Measurements from ENCODE around the gene CHST15.

Gene CHST15

DNA sequence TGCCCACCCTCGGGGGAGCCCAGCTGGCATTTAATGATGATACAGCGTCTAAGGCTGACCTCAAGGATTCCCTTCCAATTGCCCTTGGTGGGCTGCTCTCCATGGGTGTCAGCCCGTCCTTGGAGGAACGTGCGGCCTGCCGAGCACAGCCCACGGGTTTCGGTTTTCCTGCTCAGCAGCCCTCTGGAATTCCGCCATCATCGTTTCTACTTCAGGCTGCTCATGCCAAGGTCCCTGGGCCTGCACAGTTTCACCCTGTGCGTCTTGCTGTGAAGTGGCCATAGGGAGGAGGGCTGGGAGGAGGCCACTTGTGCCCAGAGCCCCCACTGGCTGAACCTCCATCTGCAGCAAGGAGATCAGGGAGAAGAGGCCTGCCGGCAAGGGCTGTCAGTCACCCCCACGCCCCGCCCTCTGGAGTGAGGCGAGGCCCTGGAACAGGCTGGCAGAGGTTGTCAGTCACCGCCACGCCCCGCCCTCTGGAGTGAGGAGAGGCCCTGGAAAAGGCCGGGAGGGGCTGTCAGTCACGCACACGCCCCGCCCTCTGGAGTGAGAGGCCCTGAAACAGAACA lies 82.8 kb downstream of the CHST15 start:
- no peak for DNase-seq (ENCODE audit: low read depth)

GRCh38 chr10:124010024-124010423 lies 83.4 kb downstream of the CHST15 start:
- no peak for DNase-seq (ENCODE audit: low read depth)

DNA sequence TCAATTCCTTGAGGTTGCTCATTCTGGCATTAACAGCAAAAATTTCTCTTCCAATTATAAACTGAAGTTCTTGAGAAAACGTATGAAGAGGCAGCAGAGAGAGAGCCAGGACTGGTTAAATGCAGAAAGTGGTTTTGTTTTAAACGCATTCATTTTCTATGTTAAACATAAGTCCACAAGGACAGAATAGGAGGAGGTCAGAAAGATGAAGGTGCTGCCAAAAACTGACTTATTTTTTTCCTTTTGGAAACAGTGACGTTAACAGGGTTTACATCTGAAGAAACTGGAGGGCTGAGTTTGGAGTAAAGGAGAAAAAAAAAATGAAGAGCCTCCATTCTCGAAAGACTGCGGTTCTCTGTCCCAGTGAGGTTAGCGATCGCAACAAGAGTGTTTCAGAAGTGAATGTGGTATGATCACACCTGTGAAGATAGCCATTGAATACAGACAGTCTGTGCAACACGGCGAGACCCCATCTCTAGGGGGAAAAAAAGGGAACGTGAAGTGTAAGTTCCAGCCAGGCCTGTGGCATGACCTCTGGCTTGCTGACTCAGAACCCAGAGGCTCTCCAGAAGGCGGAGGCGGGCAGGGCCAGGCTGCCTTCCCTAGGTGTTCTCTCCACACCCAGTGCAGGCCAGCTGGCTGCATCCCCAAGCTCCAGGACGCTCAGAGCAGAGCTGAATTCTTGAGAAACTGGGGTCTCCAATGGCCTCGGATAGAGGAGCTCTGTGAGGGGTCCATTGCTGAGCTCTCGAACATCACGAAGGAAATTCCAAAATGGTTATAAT lies 84.0 kb downstream of the CHST15 start:
- DNase-seq (ENCODE audit: low read depth): no peak

DNA sequence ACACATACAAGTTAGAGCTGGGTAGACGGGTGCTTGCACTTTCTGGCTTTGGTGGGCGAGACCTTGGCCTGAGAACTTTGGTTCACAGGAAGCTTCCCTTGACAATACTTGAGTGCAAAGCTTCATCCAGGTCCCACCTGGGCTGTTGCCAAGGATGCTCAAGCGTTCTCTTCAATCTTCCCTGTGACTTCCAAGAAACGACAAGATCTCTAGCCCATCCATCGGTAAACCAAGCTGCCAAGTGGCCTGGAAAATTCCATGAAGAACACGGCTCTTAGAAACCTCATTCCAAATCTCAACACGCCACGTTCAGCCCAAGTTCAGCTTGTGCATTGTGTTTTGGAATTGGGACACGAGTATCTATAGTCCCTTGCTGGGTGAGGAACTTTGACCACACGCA lies 84.7 kb downstream of the CHST15 start:
- DNase-seq (ENCODE audit: low read depth): no peak

GRCh38 chr10:124008187-124008586 lies 85.2 kb downstream of the CHST15 start:
- DNase-seq (ENCODE audit: low read depth): no peak

- no peak for DNase-seq (ENCODE audit: low read depth)
Observed at GRCh38 chr10:124007773-124008145, 85.6 kb downstream of the CHST15 start.

DNA sequence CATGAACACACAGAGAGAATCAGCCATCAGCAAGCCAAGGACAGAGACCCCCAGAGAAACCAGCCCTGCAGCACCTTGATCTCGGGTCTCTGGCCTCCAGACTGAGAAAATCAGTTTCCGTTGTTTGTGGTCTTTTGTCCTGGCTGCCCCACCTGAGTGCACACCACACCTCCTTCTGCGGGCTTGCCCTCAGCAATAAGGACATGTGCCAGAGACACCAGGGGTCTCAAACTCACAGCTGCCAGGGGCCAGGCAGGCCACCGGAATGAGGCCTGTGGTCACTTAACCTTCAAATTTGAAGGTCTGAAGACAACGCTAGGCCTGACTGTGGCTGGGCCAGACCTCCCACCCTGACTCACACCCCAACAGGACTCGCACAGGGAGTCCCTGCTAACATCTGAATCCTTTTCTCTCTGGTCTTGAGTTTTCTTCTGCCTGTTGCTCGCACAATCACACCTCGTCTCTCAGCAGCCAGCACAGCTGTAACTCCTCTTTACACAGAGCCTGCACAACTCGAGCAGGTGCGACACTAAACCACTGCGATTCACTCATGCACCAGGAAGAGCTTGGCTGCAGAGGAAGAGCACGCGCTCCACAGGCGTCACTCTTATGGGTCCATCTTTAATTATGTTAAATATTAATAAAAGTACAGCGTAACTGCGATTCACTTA lies 86.2 kb downstream of the CHST15 start:
- no peak for DNase-seq (ENCODE audit: low read depth)

- DNase-seq (ENCODE audit: low read depth): no peak
Observed at GRCh38 chr10:124006526-124006925, 86.9 kb downstream of the CHST15 start.

DNA sequence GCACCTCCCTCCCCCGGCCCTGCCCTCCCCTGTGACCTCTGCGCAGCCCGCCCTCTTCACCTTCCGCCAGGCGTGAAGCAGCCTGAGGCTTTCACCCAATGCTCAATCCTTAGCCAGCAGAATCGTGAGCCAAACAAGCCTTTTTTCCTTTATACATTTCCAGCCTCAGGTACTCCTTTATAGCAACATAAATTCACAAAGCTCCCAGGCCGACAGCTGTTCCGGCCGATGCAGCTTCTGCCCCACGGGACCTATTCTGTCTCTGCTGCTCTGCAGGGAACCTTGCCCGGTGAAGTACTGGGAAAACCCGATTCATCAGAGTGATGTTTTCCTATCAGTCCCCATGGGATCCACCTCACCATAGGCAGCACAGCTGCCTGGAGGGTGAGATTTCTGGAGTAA lies 87.4 kb downstream of the CHST15 start:
- no peak for DNase-seq (ENCODE audit: low read depth)

DNA sequence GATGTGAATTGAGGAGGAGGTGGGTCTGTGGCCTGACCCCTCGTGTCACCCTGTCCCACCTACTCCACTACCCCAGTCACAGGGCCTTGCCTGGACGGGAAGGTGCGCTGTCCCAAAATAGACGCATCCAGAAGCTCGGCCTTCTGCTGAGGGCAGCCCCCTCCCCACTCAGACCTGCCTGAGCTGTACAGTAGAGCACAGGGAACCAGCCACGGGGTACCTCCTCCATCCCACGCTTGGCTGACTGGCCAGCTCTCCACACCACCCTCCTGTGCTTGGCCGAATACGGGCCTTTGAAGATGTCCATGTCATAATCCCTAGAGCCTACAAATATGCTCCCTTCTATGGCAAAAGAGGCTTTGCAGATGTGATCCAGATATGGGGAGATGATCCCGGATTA lies 88.3 kb downstream of the CHST15 start:
- DNase-seq (ENCODE audit: low read depth): no peak

- DNase-seq (ENCODE audit: low read depth): no peak
Observed at GRCh38 chr10:124004663-124005004, 88.8 kb downstream of the CHST15 start.

DNA sequence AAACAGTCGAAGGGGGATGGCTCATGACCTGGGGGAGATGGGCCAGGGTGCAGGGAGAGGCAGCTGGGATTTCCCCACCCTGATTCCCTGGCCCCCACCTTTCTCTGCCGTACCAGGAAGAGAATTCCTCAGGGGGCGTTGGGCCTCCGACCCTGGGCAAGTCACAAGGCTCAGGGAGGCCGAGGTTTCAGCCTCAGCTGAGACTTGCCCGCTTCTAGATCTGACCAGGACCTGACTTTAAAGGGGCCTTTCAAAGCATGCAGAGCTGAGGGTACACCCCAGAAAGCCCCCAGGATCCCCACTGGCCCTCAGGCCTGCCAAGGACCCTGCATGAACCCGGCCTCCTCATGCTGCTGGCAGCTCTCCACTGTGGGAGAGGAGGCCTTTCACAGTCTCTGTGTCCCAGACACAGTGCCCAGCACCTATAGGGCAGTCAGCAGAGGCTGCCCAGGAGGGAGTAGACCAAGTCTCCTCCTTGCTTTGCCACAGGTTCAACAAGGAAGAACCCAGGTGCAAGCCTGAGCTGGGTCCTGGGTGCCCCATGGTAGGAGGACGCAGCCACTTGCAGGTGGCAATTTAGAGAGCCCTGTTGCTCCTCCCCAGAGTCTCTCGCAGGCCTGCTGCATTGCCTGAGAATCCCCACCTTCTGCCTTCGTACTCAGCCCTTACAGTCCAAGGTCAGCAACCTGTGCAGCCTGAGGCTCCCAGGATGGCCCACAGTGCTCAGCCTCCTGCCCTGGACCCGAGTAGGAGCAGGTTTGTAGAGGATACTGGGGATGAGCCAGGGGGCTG lies 89.3 kb downstream of the CHST15 start:
- no peak for DNase-seq (ENCODE audit: low read depth)

GRCh38 chr10:124003481-124003870 lies 89.9 kb downstream of the CHST15 start:
- DNase-seq (ENCODE audit: low read depth): no peak

GRCh38 chr10:124003070-124003419 lies 90.4 kb downstream of the CHST15 start:
- no peak for DNase-seq (ENCODE audit: low read depth)

DNA sequence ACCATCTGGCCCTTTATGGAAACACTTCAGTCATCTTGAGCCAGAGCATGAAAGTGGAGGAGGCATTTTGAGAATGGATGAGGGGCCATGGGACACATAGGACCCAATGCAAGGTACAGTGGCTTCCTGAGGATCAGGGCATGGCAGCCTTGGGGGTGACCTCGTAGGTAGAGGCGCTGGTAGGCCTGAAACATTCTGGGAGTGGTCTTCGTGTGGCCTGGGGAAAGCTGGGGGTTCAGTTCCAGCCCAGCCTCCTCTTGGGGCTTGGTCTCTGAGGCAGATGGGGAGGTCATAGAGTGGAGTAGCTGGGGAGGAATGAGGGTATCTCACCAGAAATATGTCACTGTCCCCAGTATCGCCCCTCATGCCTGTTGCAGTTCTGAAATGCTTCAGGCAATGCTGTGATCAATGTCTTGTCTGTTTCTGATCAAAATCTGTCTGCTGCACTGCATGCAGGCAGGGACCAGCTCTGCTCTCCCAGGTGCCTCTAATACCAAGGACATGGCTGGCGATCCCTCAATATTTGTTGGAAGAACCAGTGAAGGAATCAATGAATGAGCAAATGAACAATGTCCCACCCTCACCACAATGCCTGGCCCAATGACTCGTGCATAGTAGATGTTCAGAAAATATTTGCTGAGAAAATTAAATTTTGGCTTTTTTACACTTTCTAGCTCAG lies 90.9 kb downstream of the CHST15 start:
- DNase-seq (ENCODE audit: low read depth): no peak

DNA sequence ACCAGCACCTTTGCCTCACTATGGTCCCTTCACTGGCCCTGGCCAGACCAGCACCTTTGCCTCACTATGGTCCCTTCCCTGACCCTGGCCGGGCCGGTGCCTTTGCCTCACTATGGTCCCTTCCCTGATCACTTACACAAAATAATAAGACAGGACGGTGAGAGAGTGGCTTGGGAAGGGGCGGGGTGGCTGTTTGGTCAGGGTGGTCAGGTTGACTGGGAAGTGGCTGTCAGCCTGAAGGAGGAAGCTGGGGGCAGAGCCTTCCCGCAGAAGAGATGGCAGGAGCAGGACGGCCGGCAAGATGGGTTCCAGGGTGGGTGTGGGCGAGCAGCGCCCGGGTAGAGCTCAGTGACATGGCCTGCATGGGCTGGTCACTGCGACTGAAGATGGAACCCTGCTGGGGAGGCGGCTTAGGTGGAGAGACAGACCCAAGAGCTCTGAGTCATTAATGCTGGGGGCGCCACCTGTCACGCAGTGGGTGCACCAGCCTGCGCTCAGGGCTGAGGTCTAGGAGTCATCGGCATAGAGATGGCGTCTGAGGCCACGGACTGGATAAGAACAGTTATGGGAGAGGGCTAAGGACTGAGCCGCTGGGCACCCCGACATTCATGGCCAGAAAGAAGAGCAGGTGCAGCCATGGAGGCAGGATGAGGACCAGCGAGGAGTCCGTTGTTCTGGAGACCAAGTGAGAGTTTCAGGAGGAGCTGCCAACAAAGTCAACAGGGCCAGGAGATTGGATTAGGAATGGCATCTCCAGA lies 91.8 kb downstream of the CHST15 start:
- DNase-seq (ENCODE audit: low read depth): no peak

DNA sequence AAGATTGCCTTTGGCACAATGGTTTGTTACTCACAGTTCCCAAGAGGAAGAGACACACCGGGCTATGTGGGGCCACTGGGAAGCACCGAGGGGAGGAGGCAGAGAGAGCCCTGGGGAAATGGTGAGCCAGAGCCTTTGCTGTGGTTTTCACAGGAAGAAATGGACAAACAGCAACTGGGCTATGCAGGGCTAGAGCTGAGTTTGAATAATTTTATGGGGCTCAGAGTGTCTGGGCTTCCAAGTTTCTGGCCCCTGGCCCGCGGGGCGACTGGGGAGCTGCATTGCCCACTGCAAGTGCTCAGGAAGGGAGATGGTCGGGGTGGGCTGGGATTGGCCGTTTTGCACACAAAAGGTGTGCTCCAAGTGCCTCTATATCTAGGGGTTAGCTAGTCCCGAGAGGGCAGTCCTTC lies 92.6 kb downstream of the CHST15 start:
- no peak for DNase-seq (ENCODE audit: low read depth)

GRCh38 chr10:123999956-124000615 lies 93.3 kb downstream of the CHST15 start:
- DNase-seq (ENCODE audit: low read depth): no peak

DNA sequence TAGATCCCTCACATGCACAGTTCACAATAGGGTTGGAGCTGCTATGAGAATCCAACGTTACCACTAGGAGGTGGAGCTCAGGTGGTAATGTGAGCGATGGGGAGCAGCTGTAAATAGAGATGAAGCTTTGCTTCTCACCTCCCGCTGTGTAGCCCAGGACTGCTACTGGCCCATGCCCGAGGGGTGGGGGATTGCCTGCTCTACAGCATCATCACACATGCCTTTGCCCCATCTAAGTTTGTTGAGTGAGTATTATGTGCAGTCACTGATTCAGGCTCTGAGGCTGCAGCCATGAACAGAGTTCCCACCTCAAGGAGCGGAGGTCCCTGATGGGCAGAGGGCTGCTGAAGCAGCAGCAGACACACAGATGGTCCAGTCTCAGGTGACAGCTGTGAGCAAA lies 94.1 kb downstream of the CHST15 start:
- no peak for DNase-seq (ENCODE audit: low read depth)

GRCh38 chr10:123998197-123999141 lies 94.9 kb downstream of the CHST15 start:
- no peak for DNase-seq (ENCODE audit: low read depth)

All from T-helper 22 cell (primary cell).